ENCODE measurements around the gene PRIMPOL.
"Not testable (repeated sequence)": the region's sequence is repeated elsewhere in the genome, so short reads cannot be mapped to it uniquely, and the experiment has no call there.

The PRIMPOL gene

GRCh38 chr4:184641022-184641421 lies 8.5 kb upstream of the PRIMPOL start:
- no peak for DNase-seq

- DNase-seq: no peak
Observed at GRCh38 chr4:184641451-184641850, 8.1 kb upstream of the PRIMPOL start.

GRCh38 chr4:184643731-184644130 lies 5.8 kb upstream of the PRIMPOL start:
- DNase-seq: no peak

- DNase-seq: no peak
Observed at GRCh38 chr4:184644553-184645307, 4.8 kb upstream of the PRIMPOL start.

- no peak for DNase-seq
Observed at GRCh38 chr4:184645904-184646610, 3.5 kb upstream of the PRIMPOL start.

GRCh38 chr4:184647266-184648053 lies 2.1 kb upstream of the PRIMPOL start:
- DNase-seq: peak; percentile 53

- DNase-seq: no peak
Observed at GRCh38 chr4:184648054-184648312, 1.6 kb upstream of the PRIMPOL start.

- DNase-seq: peak; percentile 76
Observed at GRCh38 chr4:184648313-184649025, 1.1 kb upstream of the PRIMPOL start.

- DNase-seq: peak; percentile 83
Observed at GRCh38 chr4:184649971-184650855, 675 bp downstream of the PRIMPOL start.

GRCh38 chr4:184651899-184652298 lies 2.4 kb downstream of the PRIMPOL start:
- DNase-seq: no peak

- DNase-seq: not testable (repeated sequence)
Observed at GRCh38 chr4:184652681-184653080, 3.1 kb downstream of the PRIMPOL start.

- no peak for DNase-seq
Observed at GRCh38 chr4:184653650-184654049, 4.1 kb downstream of the PRIMPOL start.

- no peak for DNase-seq
Observed at GRCh38 chr4:184655889-184656869, 6.6 kb downstream of the PRIMPOL start.

- no peak for DNase-seq
Observed at GRCh38 chr4:184657144-184657543, 7.6 kb downstream of the PRIMPOL start.

- DNase-seq: not testable (repeated sequence)
Observed at GRCh38 chr4:184657820-184658219, 8.3 kb downstream of the PRIMPOL start.

- DNase-seq: no peak
Observed at GRCh38 chr4:184660978-184661377, 11.4 kb downstream of the PRIMPOL start.

- no peak for DNase-seq
Observed at GRCh38 chr4:184662236-184662635, 12.7 kb downstream of the PRIMPOL start.

GRCh38 chr4:184664445-184665210 lies 15.1 kb downstream of the PRIMPOL start:
- DNase-seq: peak; percentile 80

GRCh38 chr4:184666670-184667069 lies 17.1 kb downstream of the PRIMPOL start:
- no peak for DNase-seq

- DNase-seq: no peak
Observed at GRCh38 chr4:184668096-184668495, 18.6 kb downstream of the PRIMPOL start.

All from OCI-M1 (cell line).